ENCODE results near the gene TUBB2B. TPM values are rescaled to one million over a fixed set of nuclear protein-coding genes. Genes with fewer than 3 reads are reported as not detected.

TUBB2B gene
- total RNA-seq, 2 experiments from 2014 or later, result 0.27 TPM; not detected in 1

GRCh38 chr6:3176562-3177355, 50.7 kb downstream of the TUBB2B start:
- CTCF ChIA-PET (ENCODE audit: unreplicated experiment), result no interaction called here
- H4K20me1 ChIP-seq (ENCODE audit: insufficient read depth, low read length), result no peaks in the 10 kb centered on the region
- POLR2A ChIA-PET, result interaction anchor here (1.0 kb wide), 1 partner anchor 71 kb away, joined by 4 read pairs; no protein-coding TSS in a partner anchor
- H2AFZ ChIP-seq (ENCODE audit: low read length), result no peak overlapping the region
- H3K36me3 ChIP-seq (ENCODE audit: insufficient read depth, low read length), result no peaks in the 10 kb centered on the region
- no peaks in the 10 kb centered on the region for H3K79me2 ChIP-seq (ENCODE audit: insufficient read depth, low read depth, low read length)
- no TSS peak for BruUV-seq (replicated peaks)
- H3K4me3 ChIP-seq (ENCODE audit: low read depth, low read length, poor library complexity, severe bottlenecking), result no peak overlapping the region
- no peak overlapping the region for H3K4me2 ChIP-seq (ENCODE audit: low read length)
- peaks cover 7% of the 10 kb centered on the region for H3K4me1 ChIP-seq (ENCODE audit: insufficient read depth, low read length, poor library complexity, severe bottlenecking)
- TF ChIP-seq EZH2phosphoT487 (IDR thresholded peaks at IDR 0.05; ENCODE audit: borderline replicate concordance, low read depth, low read length) (no peak), CTCF (conservative IDR thresholded peaks at IDR 0.05; ENCODE audit: low read length) (no peak)
- H3K9me2 ChIP-seq (ENCODE audit: insufficient read depth, low read length), result no peaks in the 10 kb centered on the region
- intact Hi-C loops (cut with micrococcal nuclease; ENCODE audit: unreplicated experiment), result no loop called here
- H3K27ac ChIP-seq (ENCODE audit: low read depth, low read length, poor library complexity, severe bottlenecking), result no peak overlapping the region
- no peak for DNase-seq (ENCODE audit: low spot score)
- H3K9me3 ChIP-seq (ENCODE audit: low read length), result no peaks in the 10 kb centered on the region

GRCh38 chr6:3175715-3176402, 51.6 kb downstream of the TUBB2B start:
- intact Hi-C loops (cut with micrococcal nuclease; ENCODE audit: unreplicated experiment), result no loop called here
- Histone ChIP-seq H3K4me3 (ENCODE audit: low read depth, low read length, poor library complexity, severe bottlenecking) (no peak overlapping the region), H3K27ac (ENCODE audit: low read depth, low read length, poor library complexity, severe bottlenecking) (no peak overlapping the region), H3K4me1 (ENCODE audit: insufficient read depth, low read length, poor library complexity, severe bottlenecking) (peaks cover 7% of the 10 kb centered on the region), H3K9me3 (ENCODE audit: low read length) (no peaks in the 10 kb centered on the region), H2AFZ (ENCODE audit: low read length) (no peak overlapping the region), H3K79me2 (ENCODE audit: insufficient read depth, low read depth, low read length) (no peaks in the 10 kb centered on the region), H3K9me2 (ENCODE audit: insufficient read depth, low read length) (no peaks in the 10 kb centered on the region), H3K36me3 (ENCODE audit: insufficient read depth, low read length) (no peaks in the 10 kb centered on the region), H3K4me2 (ENCODE audit: low read length) (no peak overlapping the region), H4K20me1 (ENCODE audit: insufficient read depth, low read length) (no peaks in the 10 kb centered on the region)
- CTCF ChIA-PET (ENCODE audit: unreplicated experiment), result no interaction called here
- BruUV-seq (replicated peaks), result no TSS peak
- TF ChIP-seq CTCF (conservative IDR thresholded peaks at IDR 0.05; ENCODE audit: low read length) (no peak), EZH2phosphoT487 (IDR thresholded peaks at IDR 0.05; ENCODE audit: borderline replicate concordance, low read depth, low read length) (no peak)
- no peak for DNase-seq (ENCODE audit: low spot score)
- POLR2A ChIA-PET, result interaction anchor here (1.0 kb wide), 1 partner anchor 72 kb away, joined by 4 read pairs; no protein-coding TSS in a partner anchor

Other genes starting within 250 kb of the TUBB2B start
- gene NQO2, start 227.8 kb downstream of the TUBB2B start, total RNA-seq (2014; rRNA removed; shearing (Covaris generic)), result 8.4 and 11.1 TPM in 2 replicates
- gene NQO2, start 227.8 kb downstream of the TUBB2B start, total RNA-seq (2022), result 9.9 and 12.2 TPM in 2 replicates
- gene RIPK1, start 159.2 kb downstream of the TUBB2B start, total RNA-seq (2014; rRNA removed; shearing (Covaris generic)), result 6.1 and 7.5 TPM in 2 replicates
- 8.3 and 8.4 TPM in 2 replicates for gene RIPK1, start 159.2 kb downstream of the TUBB2B start, total RNA-seq (2022)
- 9.7 and 12.3 TPM in 2 replicates for gene BPHL, start 108.9 kb downstream of the TUBB2B start, total RNA-seq (2014; rRNA removed; shearing (Covaris generic))
- 17.5 and 20.9 TPM in 2 replicates for gene BPHL, start 108.9 kb downstream of the TUBB2B start, total RNA-seq (2022)
- gene TUBB2A, start 70.1 kb downstream of the TUBB2B start, total RNA-seq (2014; rRNA removed; shearing (Covaris generic)), result 33.0 and 42.1 TPM in 2 replicates
- gene TUBB2A, start 70.1 kb downstream of the TUBB2B start, total RNA-seq (2022), result 23.3 and 24.8 TPM in 2 replicates
- 58.3 and 65.4 TPM in 2 replicates for gene PSMG4, start 31.3 kb upstream of the TUBB2B start, total RNA-seq (2014; rRNA removed; shearing (Covaris generic))
- 43.3 and 48.9 TPM in 2 replicates for gene PSMG4, start 31.3 kb upstream of the TUBB2B start, total RNA-seq (2022)
- not detected in 2 replicates for gene SLC22A23, start 229.4 kb upstream of the TUBB2B start, total RNA-seq (2014; rRNA removed; shearing (Covaris generic))
- not detected in 2 replicates for gene SLC22A23, start 229.4 kb upstream of the TUBB2B start, total RNA-seq (2022)

All from OCI-LY7 (cell line).